Transverse colon (tissue), 4 donors: ENCODE data around the gene KCNA2. TPM values are rescaled to one million over a fixed set of nuclear protein-coding genes. Genes with fewer than 3 reads are reported as not detected.

Experiments
- DNase-seq: peaks from one replicate; pipeline ENCODE4 v3.0.0-alpha.2; 2019
- H3K27ac ChIP-seq, 4 donors: fragments of 200-600 bp; sonication (generic); 2 replicates each; pipeline ENCODE4 v1.5.1; 2016 to 2018; ENCODE audit warnings: inconsistent platforms in 4 of 4
- H3K27me3 ChIP-seq: fragments of 200-600 bp; sonication (generic); 2 replicates; pipeline ENCODE4 v1.5.1; 2017; ENCODE audit warnings: inconsistent platforms
- H3K36me3 ChIP-seq, 4 donors: fragments of 200-600 bp; sonication (generic); 2 replicates each; pipeline ENCODE4 v1.5.1; 2017 to 2019; ENCODE audit warnings: inconsistent platforms in 4 of 4
- H3K4me1 ChIP-seq, 4 donors: fragments of 200-600 bp; sonication (generic); 2 replicates each; pipeline ENCODE4 v1.5.1; 2017 to 2020; ENCODE audit warnings: inconsistent platforms in 4 of 4
- H3K4me3 ChIP-seq, 4 donors: fragments of 200-600 bp; sonication (generic); 1 replicate in 1 of 4; 2 replicates in 3 of 4; pipeline versions ENCODE4 v1.5.1 to v1.6.1; 2017 to 2019; ENCODE audit warnings: inconsistent platforms in 4 of 4
- H3K9me3 ChIP-seq, 2 donors: fragments of 200-600 bp; sonication (generic); 2 replicates each; pipeline ENCODE4 v1.5.1; 2017 to 2019; ENCODE audit warnings: inconsistent platforms in 2 of 2
- CTCF ChIP-seq, 5 experiments: fragments of 200-600 bp in 3 of 5; fragments of 450-650 bp in 2 of 5; sonication (generic) in 3 of 5; IDR thresholded peaks; 1 replicate in 2 of 5; 2 replicates in 3 of 5; pipeline ENCODE4 v1.5.1; 2016 to 2017; ENCODE audit warnings: antibody characterized with exemption in 5 of 5, inconsistent platforms in 3 of 5, mild to moderate bottlenecking in 2 of 5, moderate library complexity in 1 of 5
- EP300 ChIP-seq: sonication (generic); formaldehyde crosslinking; IDR thresholded peaks from one replicate; pipeline ENCODE4 v1.6.1; 2017; ENCODE audit warnings: antibody characterized with exemption, low read depth
- POLR2A ChIP-seq: fragments of 450-650 bp; IDR thresholded peaks from one replicate; pipeline ENCODE4 v1.6.1; 2016; ENCODE audit warnings: antibody characterized with exemption, mild to moderate bottlenecking, moderate library complexity
- POLR2AphosphoS5 ChIP-seq, 3 donors: sonication (generic); formaldehyde crosslinking; IDR thresholded peaks; one replicate each; pipeline ENCODE4 v1.6.1; 2016; ENCODE audit warnings: antibody characterized with exemption in 3 of 3
- WGBS, 2 donors: methylation state at CpG; one replicate each; pipeline ENCODE4 v1.1.5; 2018; ENCODE audit warnings: low coverage in 1 of 2; 5-methylcytosine and 5-hydroxymethylcytosine counted together
- in situ Hi-C, 4 donors: fragments of 200-750 bp; cut with MboI; loops; one replicate each; pipeline versions ENCODE4 v1.15.0 to v1.15.1; 2017; ENCODE audit warnings: low sequenced_read_pairs in 3 of 4, low pct_ligation_motif_present in 1 of 4, low pct_unique_long_range_greater_than_20kb in 1 of 4
- intact Hi-C: fragments of 100-400 bp; cut with DNase I; formaldehyde crosslinking; loops from one replicate; pipeline ENCODE4 v1.15.1; 2023; ENCODE audit warnings: low total_unique reads
- total RNA-seq, 4 donors: library from RNA; depleted of rRNA; stranded (reverse); fragments of >200 nt; gene quantifications; one replicate each; pipeline ENCODE4 v1.1.0, GENCODE V29; 2016

The KCNA2 gene
- total RNA-seq, 4 donors from 2014 or later = 0.40 to 1.7 (median 0.68) TPM; not detected in 1

DNA sequence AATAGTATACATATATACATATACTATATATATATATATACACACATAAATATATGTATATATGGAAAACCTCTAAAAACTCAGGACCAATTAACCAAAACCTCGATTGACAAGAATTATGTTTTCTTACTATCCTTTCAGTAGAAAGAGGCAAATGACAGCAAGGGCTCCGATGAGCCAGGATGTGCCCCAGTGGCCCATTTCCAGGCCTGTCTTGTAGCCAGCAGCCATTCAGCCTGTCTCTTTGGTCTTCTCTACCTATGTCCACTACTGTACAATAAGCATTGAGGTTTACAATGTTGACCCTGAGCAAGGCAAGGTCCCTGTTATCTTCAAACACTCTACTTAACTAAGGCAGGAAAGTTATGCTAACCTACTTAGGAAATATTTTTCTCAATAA lies 9.8 kb downstream of the KCNA2 start:
- in situ Hi-C loops (no loop called here), intact Hi-C loops (no loop called here)
- H3K4me1 ChIP-seq = peaks cover 0 to 4% (median 0%) of the 10 kb centered on the region in 4 donors
- TF ChIP-seq POLR2A (no peak), POLR2AphosphoS5 (IDR thresholded peaks at IDR 0.05) (no peak)
- H3K36me3 ChIP-seq = no peaks in the 10 kb centered on the region
- no peaks in the 10 kb centered on the region for H3K27me3 ChIP-seq
- H3K27ac ChIP-seq = no peak overlapping the region
- no peak overlapping the region for H3K4me3 ChIP-seq
- H3K9me3 ChIP-seq = no peaks in the 10 kb centered on the region
- no peak for DNase-seq
- 70 to 79% methylated on average over 1 to 2 of the region's 2 CpGs for WGBS, 2 donors

DNA sequence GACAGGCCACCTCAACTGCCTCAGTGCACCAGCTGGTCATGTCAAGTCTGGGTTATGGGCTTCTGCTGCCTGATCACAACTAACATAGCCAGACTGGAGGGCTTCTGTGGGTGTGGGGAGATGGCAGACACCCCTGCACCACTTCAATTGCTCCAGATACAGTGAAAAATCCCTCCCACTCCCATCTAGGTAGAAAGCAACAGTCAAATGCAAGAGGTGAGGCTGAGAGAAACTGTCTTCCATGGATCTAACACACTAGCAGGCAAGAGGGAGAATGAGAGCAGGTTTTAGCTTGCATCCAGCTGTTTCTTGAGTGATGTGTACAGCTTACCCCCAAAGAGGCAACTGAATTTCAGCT lies 10.8 kb downstream of the KCNA2 start:
- H3K4me1 ChIP-seq = peaks cover 0 to 4% (median 0%) of the 10 kb centered on the region in 4 donors
- no peak overlapping the region for H3K27ac ChIP-seq
- no peak for DNase-seq
- no peaks in the 10 kb centered on the region for H3K36me3 ChIP-seq
- no peak for TF ChIP-seq CTCF (IDR thresholded peaks at IDR 0.05)
- TF ChIP-seq EP300 = no peak
- TF ChIP-seq POLR2AphosphoS5 (IDR thresholded peaks at IDR 0.05) = no peak
- no peak for TF ChIP-seq POLR2A
- intact Hi-C loops = no loop called here
- no peaks in the 10 kb centered on the region for H3K27me3 ChIP-seq
- no peak overlapping the region for H3K4me3 ChIP-seq
- no peaks in the 10 kb centered on the region for H3K9me3 ChIP-seq
- in situ Hi-C loops = no loop called here

GRCh38 chr1:110594456-110595352 lies 11.5 kb downstream of the KCNA2 start:
- H3K4me3 ChIP-seq = no peak overlapping the region
- H3K4me1 ChIP-seq = peaks cover 0 to 4% (median 0%) of the 10 kb centered on the region in 4 donors
- TF ChIP-seq CTCF (IDR thresholded peaks at IDR 0.05) = no peak
- TF ChIP-seq EP300 = no peak
- no peak for TF ChIP-seq POLR2AphosphoS5 (IDR thresholded peaks at IDR 0.05)
- no peak for TF ChIP-seq POLR2A
- in situ Hi-C loops (no loop called here), intact Hi-C loops (no loop called here)
- no peak overlapping the region for H3K27ac ChIP-seq
- DNase-seq = no peak
- 33 to 40% methylated on average over 1 to 7 of the region's 7 CpGs for WGBS, 2 donors
- H3K27me3 ChIP-seq = no peaks in the 10 kb centered on the region
- H3K9me3 ChIP-seq = no peaks in the 10 kb centered on the region
- no peaks in the 10 kb centered on the region for H3K36me3 ChIP-seq

DNA sequence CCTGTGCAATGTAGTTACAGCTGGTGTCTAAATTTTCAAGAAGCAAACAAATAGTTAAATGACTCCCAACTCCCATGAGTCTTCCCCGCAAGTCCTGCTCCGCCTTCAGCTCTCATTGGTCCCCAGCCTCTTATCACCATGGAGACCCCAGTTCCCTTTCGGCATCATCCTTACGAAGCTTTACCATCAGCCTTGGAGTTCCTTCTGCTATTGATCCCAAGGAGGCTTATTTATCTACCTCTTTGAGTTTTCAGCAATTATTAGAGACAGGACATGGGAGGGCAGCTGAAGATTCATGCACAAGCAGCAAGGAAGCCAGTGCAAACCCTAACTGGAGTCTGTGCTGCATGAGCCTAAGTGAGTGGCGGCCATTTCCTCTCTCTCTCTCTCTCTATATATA lies 12.3 kb downstream of the KCNA2 start:
- WGBS, 2 donors = 46 to 79% methylated on average over 4 to 5 of the region's 5 CpGs
- no peaks in the 10 kb centered on the region for H3K36me3 ChIP-seq
- no peak overlapping the region for H3K27ac ChIP-seq
- no peaks in the 10 kb centered on the region for H3K9me3 ChIP-seq
- no peaks in the 10 kb centered on the region for H3K27me3 ChIP-seq
- in situ Hi-C loops = no loop called here
- H3K4me3 ChIP-seq = no peak overlapping the region
- TF ChIP-seq EP300 (no peak), POLR2A (no peak), POLR2AphosphoS5 (IDR thresholded peaks at IDR 0.05) (no peak), CTCF (IDR thresholded peaks at IDR 0.05) (no peak)
- intact Hi-C loops = no loop called here
- peaks cover 0 to 4% (median 0%) of the 10 kb centered on the region in 4 donors for H3K4me1 ChIP-seq
- no peak for DNase-seq
